ENCODE measurements around the gene GOT2.
A peak's percentile ranks its signal among the peaks of the same experiment; 100 is the strongest.
"Not testable (repeated sequence)": the region's sequence is repeated elsewhere in the genome, so short reads cannot be mapped to it uniquely, and the experiment has no call there.

GOT2 gene

DNA sequence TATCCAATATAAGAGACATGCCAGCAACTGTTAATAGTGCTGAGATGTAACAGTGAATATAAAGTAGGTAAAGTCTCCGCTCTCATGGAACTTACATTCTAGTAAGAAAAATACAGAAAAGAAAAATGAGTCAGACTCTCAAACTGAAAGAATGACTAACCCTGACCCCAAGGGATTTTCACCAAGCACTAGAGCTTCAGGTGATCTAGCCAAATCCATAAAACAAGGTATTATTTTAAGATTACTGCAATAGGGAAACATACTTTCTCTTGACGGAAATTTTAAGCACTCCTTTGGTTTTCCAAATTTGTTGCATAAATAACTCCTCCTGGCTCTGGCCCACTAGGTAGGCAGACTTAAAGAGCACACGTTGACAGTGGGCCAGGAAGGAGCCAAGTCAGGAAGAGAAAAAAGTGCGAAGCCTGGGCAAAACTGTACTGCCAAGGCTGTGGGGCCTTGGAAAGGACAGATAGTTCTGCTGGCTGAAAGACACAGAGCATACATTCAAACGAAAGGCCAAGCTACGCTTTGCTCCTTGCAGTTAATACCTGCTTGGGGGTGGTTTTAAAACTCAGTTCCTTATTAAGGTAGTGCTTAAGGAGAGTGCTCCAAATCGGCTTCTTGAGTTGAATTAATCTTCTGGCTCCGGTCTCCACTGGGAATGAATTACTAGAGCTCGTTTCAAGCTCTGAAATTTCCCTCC is 1.4 kb downstream of the GOT2 start:
- H3K4me3 Mint-ChIP-seq, result peak overlapping the region; percentile 99

DNA sequence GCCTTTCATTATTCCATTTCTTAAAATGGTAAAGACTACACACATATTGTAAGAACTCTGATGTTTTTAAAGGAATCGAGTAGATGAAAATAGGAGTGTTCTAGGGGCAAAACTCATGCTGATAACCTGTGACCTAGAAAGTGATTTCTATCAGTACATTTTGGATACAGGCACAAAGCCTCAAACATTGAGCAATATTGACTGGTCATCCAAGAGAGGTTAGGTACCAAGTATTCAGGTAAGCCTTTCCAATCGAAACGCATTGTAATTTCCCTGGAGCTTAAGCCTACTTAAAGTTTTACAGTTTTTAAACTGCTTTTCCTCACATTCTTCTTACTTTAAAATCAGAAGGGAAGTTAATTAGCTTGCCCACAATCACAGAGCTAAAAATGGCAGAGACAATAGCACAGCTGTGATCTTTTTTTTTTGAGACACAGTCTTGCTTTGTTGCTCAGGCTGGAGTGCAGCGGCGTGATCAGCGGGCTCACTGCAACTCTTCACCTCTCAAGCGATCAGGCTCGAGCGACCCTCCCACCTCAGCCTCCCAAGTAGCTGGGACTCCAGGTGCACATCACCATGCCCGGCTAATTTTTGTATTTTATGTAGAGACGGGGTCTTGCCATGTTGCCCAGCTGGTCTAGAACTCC is 3.3 kb downstream of the GOT2 start:
- no peak overlapping the region for H3K27ac Mint-ChIP-seq
- no peak for ATAC-seq
- peaks cover 57% of the 10 kb centered on the region for H3K4me1 Mint-ChIP-seq
- no peaks in the 10 kb centered on the region for H3K27me3 Mint-ChIP-seq
- H3K4me3 Mint-ChIP-seq, result no peak overlapping the region
- H3K9me3 Mint-ChIP-seq, result no peaks in the 10 kb centered on the region
- DNase-seq, result no peak

More for the DNA sequence above, 1.4 kb downstream of the GOT2 start:
- DNase-seq (peak; percentile 12 to 18), ATAC-seq (peak; percentile 71)
- Mint-ChIP-seq H3K27me3 (no peaks in the 10 kb centered on the region), H3K4me1 (peaks cover 53% of the 10 kb centered on the region), H3K9me3 (no peaks in the 10 kb centered on the region), H3K27ac (peak overlapping the region; percentile 96 to 98)

DNA sequence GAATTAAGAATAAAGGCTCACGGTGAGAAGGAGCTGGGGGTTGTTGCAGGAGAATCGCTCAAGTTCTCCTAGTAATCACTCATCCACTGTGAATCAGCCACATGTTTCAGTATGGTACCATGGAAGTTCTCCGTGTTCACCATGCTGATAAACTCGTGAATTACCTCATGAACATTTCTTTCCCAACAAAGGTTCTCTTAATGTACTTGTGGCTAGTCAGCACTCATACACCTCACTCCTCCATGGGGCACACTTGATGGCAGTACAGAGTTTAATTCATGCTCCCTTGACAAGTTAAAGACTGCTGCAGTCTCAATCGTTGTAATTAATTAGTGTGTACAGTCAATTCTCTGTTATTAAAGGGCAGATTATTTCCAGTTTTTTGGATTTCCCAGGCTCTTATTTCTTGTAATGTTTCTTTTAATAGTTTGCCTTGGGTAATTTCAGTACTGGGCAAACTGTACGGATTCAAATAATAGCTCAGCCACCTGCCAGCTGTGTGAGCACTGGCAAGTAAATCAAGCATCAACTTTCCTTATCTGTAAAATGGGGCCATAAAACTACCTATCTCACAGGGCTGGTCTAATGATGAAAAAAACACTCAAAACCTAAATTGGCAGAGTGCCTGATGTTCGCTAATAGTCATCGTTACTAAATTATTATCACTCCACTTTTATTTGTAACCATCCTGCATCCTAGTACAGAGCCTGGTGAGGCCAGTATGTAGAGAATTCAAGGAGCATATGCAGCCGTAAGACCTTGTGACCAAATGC is 6.1 kb downstream of the GOT2 start:
- Mint-ChIP-seq H3K4me1 (peaks cover 46% of the 10 kb centered on the region), H3K27me3 (no peaks in the 10 kb centered on the region), H3K4me3 (no peak overlapping the region), H3K27ac (no peak overlapping the region), H3K9me3 (no peaks in the 10 kb centered on the region)
- no peak for ATAC-seq
- no peak for DNase-seq

- Mint-ChIP-seq H3K4me1 (peaks cover 38% of the 10 kb centered on the region), H3K27ac (peak overlapping the region; percentile 57 to 77), H3K4me3 (no peak overlapping the region), H3K9me3 (no peaks in the 10 kb centered on the region), H3K27me3 (no peaks in the 10 kb centered on the region)
- no peak for ATAC-seq
- DNase-seq, result no peak
Measured at GRCh38 chr16:58727028-58727781, 6.9 kb downstream of the GOT2 start.

GRCh38 chr16:58723109-58723508 is 11.0 kb downstream of the GOT2 start:
- no peak overlapping the region for H3K27ac Mint-ChIP-seq
- no peaks in the 10 kb centered on the region for H3K9me3 Mint-ChIP-seq
- ATAC-seq (no peak), DNase-seq (no peak)
- H3K27me3 Mint-ChIP-seq, result no peaks in the 10 kb centered on the region
- no peak overlapping the region for H3K4me3 Mint-ChIP-seq
- H3K4me1 Mint-ChIP-seq, result peaks cover 4% of the 10 kb centered on the region

DNA sequence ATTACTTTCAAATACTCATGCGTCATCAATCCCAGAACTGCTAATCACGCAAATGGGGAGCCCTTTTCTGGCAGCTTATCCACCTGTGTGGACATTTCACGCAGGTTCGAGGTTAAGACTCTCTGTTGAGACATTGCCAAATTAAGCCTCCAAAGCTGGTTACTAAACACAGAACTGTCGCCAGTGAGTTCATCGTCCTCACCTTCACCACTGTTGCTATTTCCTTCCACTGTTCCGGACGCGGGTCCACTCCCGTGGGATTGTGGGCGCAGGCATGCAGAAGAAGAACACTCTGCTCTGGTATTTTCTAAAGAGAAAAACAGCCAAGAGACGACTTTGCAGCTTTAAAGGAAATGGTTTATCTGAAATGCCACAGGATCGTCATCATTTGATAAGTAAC is 16.1 kb downstream of the GOT2 start:
- ATAC-seq, result no peak
- H3K4me3 Mint-ChIP-seq, result no peak overlapping the region

GRCh38 chr16:58716468-58716867 is 17.6 kb downstream of the GOT2 start:
- no peak overlapping the region for H3K4me3 Mint-ChIP-seq
- H3K27ac Mint-ChIP-seq, result no peak overlapping the region
- H3K9me3 Mint-ChIP-seq, result no peaks in the 10 kb centered on the region
- H3K4me1 Mint-ChIP-seq, result no peaks in the 10 kb centered on the region
- ATAC-seq, result no peak
- no peak for DNase-seq
- H3K27me3 Mint-ChIP-seq, result no peaks in the 10 kb centered on the region

More for the DNA sequence above, 16.1 kb downstream of the GOT2 start:
- H3K27me3 Mint-ChIP-seq, result no peaks in the 10 kb centered on the region
- no peak for DNase-seq
- H3K9me3 Mint-ChIP-seq, result no peaks in the 10 kb centered on the region
- H3K27ac Mint-ChIP-seq, result no peak overlapping the region
- no peaks in the 10 kb centered on the region for H3K4me1 Mint-ChIP-seq

DNA sequence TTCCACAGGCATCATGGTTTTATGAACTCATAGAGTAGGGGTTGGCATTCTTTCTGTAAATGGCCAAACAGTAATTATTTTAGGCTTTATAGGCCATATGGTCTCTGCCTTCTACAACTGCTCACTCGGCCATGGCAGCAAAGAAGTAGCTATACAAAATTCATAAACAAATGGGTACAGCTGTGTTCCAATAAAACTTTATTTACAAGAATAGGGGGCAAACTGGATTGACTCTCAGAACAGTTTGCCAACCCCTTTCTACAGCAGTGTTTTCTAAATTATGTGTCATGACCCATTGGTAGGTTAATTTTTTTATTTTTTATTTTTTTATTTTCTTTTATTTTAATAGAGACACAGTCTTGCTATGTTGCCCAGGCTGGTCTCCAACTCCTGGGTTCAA is 20.4 kb downstream of the GOT2 start:
- Mint-ChIP-seq H3K27ac (no peak overlapping the region), H3K4me3 (no peak overlapping the region), H3K27me3 (no peaks in the 10 kb centered on the region), H3K9me3 (no peaks in the 10 kb centered on the region), H3K4me1 (no peaks in the 10 kb centered on the region)
- DNase-seq (no peak), ATAC-seq (no peak)

- DNase-seq (no peak), ATAC-seq (no peak)
- no peaks in the 10 kb centered on the region for H3K4me1 Mint-ChIP-seq
- no peak overlapping the region for H3K27ac Mint-ChIP-seq
- no peaks in the 10 kb centered on the region for H3K9me3 Mint-ChIP-seq
- no peak overlapping the region for H3K4me3 Mint-ChIP-seq
- H3K27me3 Mint-ChIP-seq, result no peaks in the 10 kb centered on the region
Measured at GRCh38 chr16:58709333-58709732, 24.8 kb downstream of the GOT2 start.

DNA sequence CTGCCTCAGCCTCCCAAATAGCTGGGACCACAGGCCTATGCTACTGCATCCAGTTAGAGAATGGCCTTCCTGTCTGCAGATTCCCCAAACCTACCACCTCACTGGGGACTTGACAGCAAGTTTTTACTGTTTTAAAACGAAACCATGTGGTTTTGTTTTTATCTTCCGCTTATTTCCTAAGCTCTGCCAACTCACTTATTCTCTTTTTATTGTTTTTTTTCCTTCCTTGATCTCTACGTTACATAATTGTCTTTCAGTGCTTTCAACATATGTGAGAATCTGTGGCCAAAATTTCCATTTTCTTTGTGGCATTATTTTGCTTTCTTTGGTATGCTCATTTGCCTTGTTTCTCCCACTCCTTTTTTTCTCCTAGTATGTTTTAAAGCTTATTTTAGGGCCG is 35.0 kb downstream of the GOT2 start:
- Mint-ChIP-seq H3K4me3 (no peak overlapping the region), H3K9me3 (no peaks in the 10 kb centered on the region), H3K4me1 (peaks cover 7% of the 10 kb centered on the region), H3K27me3 (no peaks in the 10 kb centered on the region), H3K27ac (peak overlapping the region in 1 of 2 donors; percentile 20)
- DNase-seq (no peak), ATAC-seq (no peak)

DNA sequence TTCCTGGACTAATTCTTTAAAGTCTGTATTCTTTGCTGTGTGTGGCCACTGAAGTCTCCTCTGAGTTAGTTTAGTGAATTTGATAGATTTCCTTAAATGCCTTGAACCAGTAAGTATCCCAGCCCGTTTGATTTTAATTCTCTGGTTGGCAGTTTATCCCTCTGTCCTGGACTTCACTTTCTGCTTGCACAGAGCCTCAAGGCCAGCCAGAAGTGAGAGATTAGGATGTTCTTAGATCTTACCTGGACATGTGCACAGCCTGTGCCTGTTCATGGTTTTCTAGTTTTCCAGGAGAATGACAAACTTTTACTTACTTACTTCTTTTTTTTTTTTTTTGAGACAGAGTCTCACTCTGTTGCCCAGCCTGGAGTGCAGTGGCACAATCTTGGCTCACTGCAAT is 38.7 kb downstream of the GOT2 start:
- Mint-ChIP-seq H3K4me3 (no peak overlapping the region), H3K9me3 (peaks cover 4 to 6% of the 10 kb centered on the region in 2 donors), H3K27me3 (no peaks in the 10 kb centered on the region)

DNA sequence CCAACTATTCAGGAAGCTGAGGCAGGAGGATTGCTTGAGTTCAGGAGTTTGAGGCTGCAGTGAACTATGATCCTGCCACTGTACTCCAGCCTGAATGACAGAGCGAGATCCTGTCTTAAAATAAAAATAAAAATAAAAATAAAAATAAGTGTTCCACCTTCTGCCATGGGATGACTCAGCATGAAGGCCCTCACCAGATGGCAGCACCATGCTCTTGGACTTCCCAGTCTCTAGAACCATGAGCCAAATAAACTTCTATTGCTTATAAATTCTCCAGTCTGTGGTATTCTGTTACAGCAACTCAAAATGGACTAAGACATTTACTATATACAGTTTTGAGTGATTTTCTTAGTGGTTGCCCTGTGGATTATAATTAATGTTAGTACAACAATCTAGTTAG is 41.7 kb downstream of the GOT2 start:
- peaks cover 4 to 6% of the 10 kb centered on the region in 2 donors for H3K9me3 Mint-ChIP-seq
- H3K4me3 Mint-ChIP-seq, result no peak overlapping the region
- H3K27me3 Mint-ChIP-seq, result peaks cover 10% of the 10 kb centered on the region
- H3K4me1 Mint-ChIP-seq, result no peaks in the 10 kb centered on the region
- H3K27ac Mint-ChIP-seq, result no peak overlapping the region
- DNase-seq, result no peak
- no peak for ATAC-seq

More for the DNA sequence above, 38.7 kb downstream of the GOT2 start:
- DNase-seq, result no peak
- Mint-ChIP-seq H3K4me1 (peaks cover 7% of the 10 kb centered on the region), H3K27ac (no peak overlapping the region)
- no peak for ATAC-seq

DNA sequence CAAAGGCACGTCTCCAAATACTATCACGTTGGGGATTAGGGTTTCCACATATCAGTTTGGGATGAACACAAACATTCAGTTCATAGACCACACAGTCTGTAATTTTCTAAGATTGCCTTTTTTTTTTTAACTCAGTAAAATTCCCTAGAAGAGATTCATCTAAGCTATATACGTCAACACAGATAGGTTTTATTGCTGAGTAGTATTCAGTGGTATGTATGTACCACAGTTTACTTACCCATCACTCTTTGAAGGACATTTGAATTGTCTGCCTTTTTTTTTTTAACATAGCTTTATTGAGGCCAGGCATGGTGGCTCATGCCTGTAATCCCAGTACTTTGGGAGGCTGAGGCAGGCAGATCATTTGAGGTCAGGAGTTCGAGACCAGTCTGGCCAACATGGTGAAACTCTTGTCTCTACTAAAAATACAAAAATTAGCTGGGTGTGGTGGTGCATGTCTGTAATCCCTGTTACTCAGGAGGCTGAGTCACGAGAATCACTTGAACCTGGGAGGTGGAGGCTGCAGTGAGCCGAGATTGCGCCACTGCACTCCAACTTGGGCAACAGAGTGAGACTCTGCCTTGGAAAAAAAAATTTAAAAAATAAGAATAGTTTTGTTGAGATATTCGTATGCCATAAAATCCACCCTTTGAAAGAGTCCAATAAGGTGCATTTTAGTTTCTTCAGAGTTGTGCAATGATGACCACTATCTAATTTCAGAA is 47.0 kb downstream of the GOT2 start:
- Mint-ChIP-seq H3K27me3 (peaks cover 10% of the 10 kb centered on the region), H3K4me1 (peaks cover 22% of the 10 kb centered on the region)
- DNase-seq, ATAC-seq, H3K9me3 Mint-ChIP-seq, H3K27ac Mint-ChIP-seq, H3K4me3 Mint-ChIP-seq: not testable (repeated sequence)

DNA sequence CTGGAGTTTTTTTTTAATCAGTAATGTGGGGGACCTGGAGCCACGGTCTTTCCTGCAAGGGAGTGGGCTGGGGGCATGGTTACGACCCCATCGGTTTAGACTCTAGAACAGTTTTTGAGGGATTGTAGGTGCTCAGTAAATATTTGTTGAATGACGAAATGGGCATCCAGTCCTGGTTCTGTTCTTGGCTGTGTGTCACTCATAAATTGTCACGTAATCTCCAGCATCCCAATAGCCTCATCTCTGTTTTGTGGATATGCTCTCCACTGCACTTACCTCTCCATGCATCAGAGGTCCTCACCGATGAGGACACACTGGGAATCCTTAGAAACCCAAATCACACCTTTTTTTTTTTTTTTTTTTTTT is 49.0 kb downstream of the GOT2 start:
- Mint-ChIP-seq H3K4me3 (peak overlapping the region; percentile 90 to 92), H3K27ac (no peak overlapping the region), H3K9me3 (no peaks in the 10 kb centered on the region), H3K27me3 (peaks cover 9% of the 10 kb centered on the region), H3K4me1 (peaks cover 22% of the 10 kb centered on the region)
- no peak for ATAC-seq
- no peak for DNase-seq
